ENCODE results near the gene NKX2-8. TPM values are rescaled to one million over a fixed set of nuclear protein-coding genes. Genes with fewer than 3 reads are reported as not detected.

Gene NKX2-8
- not detected for total RNA-seq

DNA sequence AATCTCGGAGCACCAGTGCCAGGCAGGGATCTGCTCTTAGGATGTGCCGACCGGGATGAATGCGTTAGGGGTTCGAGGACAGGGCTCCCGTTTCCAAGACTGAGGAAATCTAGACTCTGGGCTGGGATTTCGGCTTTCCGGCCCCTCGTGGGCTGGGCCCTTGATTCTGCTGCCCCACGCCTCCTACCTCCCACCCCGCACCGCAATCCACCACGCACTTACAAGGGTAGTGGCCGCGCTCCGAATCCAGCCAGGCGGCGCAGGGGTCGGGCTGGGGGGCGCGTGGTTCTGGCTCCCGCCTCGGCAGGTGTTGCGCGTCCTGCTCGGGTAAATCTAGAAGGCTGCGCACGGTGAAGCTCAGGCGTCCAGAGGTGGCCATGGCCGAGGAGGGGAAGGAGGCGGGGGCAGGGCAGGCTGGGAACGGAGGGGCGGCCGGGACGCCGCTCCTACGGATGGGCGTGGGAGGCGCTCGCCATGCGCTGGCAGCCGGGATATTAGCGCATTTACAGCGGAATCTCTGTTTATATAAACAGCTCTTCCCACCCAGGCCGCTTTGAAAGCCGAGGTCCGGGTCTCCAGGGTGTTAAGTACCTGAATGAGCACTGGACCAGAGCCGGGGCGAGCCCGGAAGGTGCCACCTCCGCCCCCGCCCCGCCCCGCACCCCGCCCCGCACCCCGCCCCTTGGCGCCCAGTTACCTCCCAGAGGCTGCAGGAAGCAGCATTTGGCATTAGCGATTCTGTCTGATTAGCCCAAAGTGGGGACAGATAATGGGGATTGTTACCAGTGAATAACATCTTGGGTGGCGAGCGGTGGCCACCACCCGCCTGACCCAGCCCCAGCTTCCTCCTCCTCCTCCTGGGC, at the start of gene NKX2-8:
TSS of gene NKX2-8 (minus strand) at position 604 of the 863 bp plus-strand sequence. CDS start at position 379, 225 bp downstream.
- no peak for DNase-seq

- DNase-seq: no peak
These were observed 45.6 kb upstream of the NKX2-8 start for GRCh38 chr14:36627981-36628380.

GRCh38 chr14:36626151-36626550, 43.7 kb upstream of the NKX2-8 start:
- no peak for DNase-seq

DNA sequence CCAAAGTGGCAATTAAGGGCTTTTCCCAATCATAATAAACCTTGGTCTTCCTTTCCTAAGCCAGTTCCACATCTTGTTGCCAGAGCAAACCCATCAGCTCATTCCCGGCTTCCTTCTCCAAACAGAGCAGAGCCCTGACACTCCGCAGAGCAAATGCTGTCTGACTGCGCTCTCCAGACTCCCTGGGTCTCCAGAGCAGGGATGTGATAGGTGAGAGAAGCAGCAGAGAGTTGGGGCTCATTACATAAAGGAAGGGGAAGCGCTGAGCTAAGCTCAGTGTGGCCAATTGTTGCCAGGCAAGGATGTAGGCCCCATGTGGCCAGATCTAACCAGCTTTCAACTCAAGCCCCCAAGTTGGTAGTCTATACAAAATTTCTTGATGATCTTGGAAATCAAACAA, 43.0 kb upstream of the NKX2-8 start:
- DNase-seq: no peak

- no peak for DNase-seq
These were observed 42.6 kb upstream of the NKX2-8 start for GRCh38 chr14:36625014-36625413.

GRCh38 chr14:36619853-36620252, 37.4 kb upstream of the NKX2-8 start:
- no peak for DNase-seq

GRCh38 chr14:36619131-36619530, 36.7 kb upstream of the NKX2-8 start:
- no peak for DNase-seq

- DNase-seq: no peak
These were observed 36.2 kb upstream of the NKX2-8 start for GRCh38 chr14:36618641-36619040.

DNA sequence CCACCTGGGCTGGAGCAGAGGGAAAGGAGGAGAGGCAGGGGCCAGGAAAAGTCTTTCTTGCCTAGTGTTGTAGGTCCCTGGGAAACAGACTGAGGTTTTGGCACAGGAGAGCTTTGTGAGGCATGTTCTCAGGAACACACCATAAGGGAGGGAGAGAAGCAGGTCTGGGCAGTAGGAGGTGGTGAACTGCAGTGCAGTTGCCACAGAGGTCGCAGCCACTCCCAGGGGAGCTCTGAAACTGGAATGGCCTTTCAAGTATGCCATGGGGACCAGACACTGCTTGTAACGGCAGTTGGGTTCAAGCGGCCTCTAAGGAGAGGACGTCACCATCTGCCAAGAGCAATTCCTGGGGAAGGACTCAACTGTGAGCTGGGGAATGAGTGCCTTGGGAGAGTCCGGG, 35.4 kb upstream of the NKX2-8 start:
- no peak for DNase-seq

GRCh38 chr14:36605506-36605857, 23.1 kb upstream of the NKX2-8 start:
- DNase-seq: no peak

- DNase-seq: peak; percentile 91
These were observed 22.5 kb upstream of the NKX2-8 start for GRCh38 chr14:36604757-36605505.

DNA sequence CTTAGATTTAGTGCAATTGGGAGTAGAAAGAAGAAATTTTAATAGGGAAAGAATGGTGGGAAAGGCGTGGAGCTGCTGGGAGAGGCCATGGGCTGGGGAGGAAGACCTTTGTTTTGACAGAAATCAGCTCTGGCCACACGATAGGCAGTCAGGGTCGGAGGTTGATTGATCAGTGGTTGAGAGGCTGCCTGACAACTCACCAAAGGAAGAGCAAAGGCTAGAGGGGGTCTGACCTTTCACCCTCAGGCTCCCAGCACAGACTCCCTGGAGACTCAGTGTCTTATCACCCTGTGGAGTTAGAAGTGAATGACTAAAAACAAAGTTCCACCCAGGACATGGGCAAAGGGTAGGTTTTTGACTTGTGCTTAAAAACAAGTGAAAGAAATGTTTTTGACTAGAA, 18.0 kb upstream of the NKX2-8 start:
- no peak for DNase-seq

- DNase-seq: no peak
These were observed 9.1 kb upstream of the NKX2-8 start for GRCh38 chr14:36591482-36591881.

DNA sequence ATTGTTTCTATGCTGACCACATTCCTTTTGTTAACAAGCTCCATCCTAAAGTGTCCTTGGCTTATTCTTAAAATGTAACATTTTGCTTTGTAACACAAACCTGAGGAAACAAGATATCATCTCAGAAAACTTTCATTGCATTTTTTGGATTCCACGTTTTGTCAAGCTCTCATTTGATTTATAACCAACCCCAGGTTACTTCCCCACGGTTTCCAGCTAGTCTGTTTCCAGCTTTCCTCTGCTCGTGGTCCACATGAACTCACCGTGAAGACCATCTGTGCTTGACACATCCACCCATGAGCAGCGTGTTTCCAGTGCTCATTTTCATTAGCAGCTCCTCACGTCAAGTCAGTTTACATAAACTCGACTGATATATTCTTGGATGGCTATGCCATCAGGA, 6.4 kb upstream of the NKX2-8 start:
- no peak for DNase-seq

DNA sequence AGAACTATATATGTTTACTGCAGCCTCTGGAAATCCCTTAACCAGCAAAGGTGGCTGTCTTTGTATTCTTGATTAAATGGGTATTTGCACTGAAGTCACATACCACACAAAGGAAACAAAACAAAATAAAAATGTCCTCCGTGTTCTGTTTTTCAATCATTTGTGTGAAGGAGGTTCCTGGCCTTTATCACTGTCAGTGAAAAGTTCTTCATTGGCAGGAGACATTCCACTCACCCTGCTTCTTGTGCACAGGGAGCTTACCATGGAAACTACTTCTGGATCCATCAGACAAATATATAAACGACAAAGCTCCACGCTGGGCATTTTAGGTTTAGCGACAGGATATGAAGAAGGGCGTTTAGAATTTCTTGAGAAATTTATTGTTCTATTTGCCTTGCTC, 5.7 kb upstream of the NKX2-8 start:
- DNase-seq: no peak

DNA sequence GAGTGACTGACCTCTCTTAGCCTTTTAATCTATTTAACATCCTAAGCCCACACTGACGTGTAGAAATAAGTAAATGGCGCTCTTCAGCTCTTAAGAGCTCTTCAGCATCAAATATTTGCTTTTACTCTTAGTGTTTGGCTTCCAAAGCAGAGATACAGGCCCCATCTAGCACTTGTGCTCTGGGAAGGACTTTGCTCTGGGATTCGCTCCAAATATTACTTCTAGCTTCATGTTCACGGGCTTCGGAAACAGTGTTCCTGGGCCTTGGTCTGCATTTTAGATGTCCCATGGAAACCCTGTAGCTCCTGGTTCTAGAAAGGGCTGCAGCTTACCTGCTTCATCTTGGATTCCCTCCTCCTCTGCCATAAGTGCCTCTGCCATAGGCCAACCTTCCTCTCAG, 2.7 kb upstream of the NKX2-8 start:
- DNase-seq: no peak

GRCh38 chr14:36583893-36584811, 1.7 kb upstream of the NKX2-8 start:
- DNase-seq: no peak

- DNase-seq: no peak
These were observed 953 bp upstream of the NKX2-8 start for GRCh38 chr14:36583242-36583892.

DNA sequence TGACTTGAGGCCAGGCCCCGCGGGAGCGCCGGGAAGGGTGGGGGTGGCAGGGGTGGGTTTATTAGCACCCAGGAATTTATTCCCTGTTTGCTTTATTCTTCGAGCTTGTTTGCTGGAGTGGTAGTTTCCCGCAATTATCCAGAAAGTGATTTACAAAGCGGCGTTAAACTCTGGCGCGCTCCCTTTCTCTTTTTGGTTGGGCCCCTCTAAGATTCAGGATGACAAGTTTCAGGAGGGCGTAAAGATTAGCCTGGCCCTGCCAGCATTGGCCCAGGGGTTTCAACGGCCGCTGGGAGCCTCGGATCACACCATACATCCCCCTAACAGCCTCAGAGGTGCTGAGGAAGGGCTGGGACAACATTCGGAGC, 444 bp upstream of the NKX2-8 start:
- DNase-seq: no peak

DNA sequence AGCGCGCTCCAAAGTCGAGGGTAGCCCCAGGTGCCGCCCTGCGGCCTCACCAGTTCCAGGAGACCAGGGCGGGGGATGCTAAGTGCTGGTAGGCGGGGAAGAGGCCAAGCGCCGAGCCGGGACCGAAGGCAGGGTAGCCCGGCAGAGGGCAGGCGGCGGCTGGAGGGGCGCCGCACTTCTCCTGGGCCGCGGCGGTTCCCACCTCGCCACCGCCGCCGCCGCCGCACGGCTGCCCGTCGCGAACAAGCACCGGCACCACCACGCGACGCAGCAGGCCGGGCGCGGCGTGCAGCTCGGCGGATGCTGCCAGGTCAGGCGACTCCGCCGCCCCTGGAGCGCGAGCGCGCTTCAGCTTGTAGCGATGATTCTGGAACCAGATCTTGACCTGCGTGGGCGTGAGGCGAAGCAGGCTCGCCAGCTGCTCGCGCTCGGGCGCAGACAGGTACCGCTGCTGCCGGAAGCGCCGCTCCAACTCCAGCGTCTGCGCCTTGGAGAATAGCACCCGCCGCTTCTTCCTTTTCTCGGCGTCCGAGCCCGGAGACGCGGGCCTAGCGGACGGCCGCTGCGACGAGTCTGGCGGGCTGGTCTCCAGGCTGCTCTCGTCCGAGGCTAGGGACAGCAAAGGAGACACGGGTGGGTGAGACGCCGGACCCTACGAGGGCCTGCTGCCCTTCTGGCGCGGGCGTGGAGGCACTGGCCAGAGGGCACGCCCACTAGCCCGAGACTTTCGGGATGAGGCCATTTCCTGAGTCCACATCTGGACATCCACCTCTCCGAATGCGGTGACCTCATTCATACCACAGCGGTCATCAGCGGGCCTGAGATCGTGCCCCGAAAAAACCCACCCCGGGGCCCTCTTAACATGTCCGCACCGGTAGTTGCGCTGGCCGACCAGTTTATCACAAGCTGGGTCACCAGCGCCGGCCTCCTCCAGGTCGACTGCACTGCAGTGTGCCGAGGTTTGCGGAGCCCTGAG, 1.3 kb downstream of the NKX2-8 start:
- peak; percentile 48 for DNase-seq

Data from tongue (tissue), 2 donors.